ENCODE results near the gene NT5C.
A peak's percentile ranks its signal among the peaks of the same experiment; 100 is the strongest.
"Not testable (repeated sequence)": the region's sequence is repeated elsewhere in the genome, so short reads cannot be mapped to it uniquely, and the experiment has no call there.

The NT5C gene

GRCh38 chr17:75131278-75132017 is at the start of gene NT5C:
Gene NT5C (minus strand): TSS chr17:75131742. CDS start chr17:75131707, 35 bp downstream.
- Mint-ChIP-seq H3K36me3 (ENCODE audit: low read depth) (peaks cover 26% of the 10 kb centered on the region), H3K9me3 (no peaks in the 10 kb centered on the region), H3K4me1 (ENCODE audit: low read depth) (peaks cover 16% of the 10 kb centered on the region), H3K4me3 (peak within 1 kb of the TSS; percentile 87), H3K27me3 (no peaks in the 10 kb centered on the region), H3K27ac (peak within 1 kb of the TSS; percentile 91)

GRCh38 chr17:75181110-75181509 is 49.6 kb upstream of the NT5C start:
- Mint-ChIP-seq H3K27ac (peak overlapping the region; percentile 85), H3K4me3 (peak overlapping the region; percentile 100), H3K4me1 (ENCODE audit: low read depth) (peaks cover 55% of the 10 kb centered on the region), H3K36me3 (ENCODE audit: low read depth) (peaks cover 41% of the 10 kb centered on the region), H3K27me3 (no peaks in the 10 kb centered on the region), H3K9me3 (no peaks in the 10 kb centered on the region)

GRCh38 chr17:75178453-75178852 is 46.9 kb upstream of the NT5C start:
- no peak overlapping the region for H3K4me3 Mint-ChIP-seq
- no peak overlapping the region for H3K27ac Mint-ChIP-seq
- H3K27me3 Mint-ChIP-seq: no peaks in the 10 kb centered on the region
- H3K9me3 Mint-ChIP-seq: no peaks in the 10 kb centered on the region
- peaks cover 59% of the 10 kb centered on the region for H3K36me3 Mint-ChIP-seq (ENCODE audit: low read depth)
- peaks cover 50% of the 10 kb centered on the region for H3K4me1 Mint-ChIP-seq (ENCODE audit: low read depth)

- no peaks in the 10 kb centered on the region for H3K9me3 Mint-ChIP-seq
- no peak overlapping the region for H3K4me3 Mint-ChIP-seq
- H3K27ac Mint-ChIP-seq: no peak overlapping the region
- H3K36me3 Mint-ChIP-seq (ENCODE audit: low read depth): peaks cover 71% of the 10 kb centered on the region
- H3K27me3 Mint-ChIP-seq: no peaks in the 10 kb centered on the region
- H3K4me1 Mint-ChIP-seq (ENCODE audit: low read depth): peaks cover 55% of the 10 kb centered on the region
Measured at GRCh38 chr17:75176625-75177024, 45.1 kb upstream of the NT5C start.

GRCh38 chr17:75174996-75175395 is 43.5 kb upstream of the NT5C start:
- Mint-ChIP-seq H3K9me3 (no peaks in the 10 kb centered on the region), H3K4me3 (no peak overlapping the region), H3K27ac (no peak overlapping the region), H3K27me3 (no peaks in the 10 kb centered on the region), H3K36me3 (ENCODE audit: low read depth) (peaks cover 61% of the 10 kb centered on the region), H3K4me1 (ENCODE audit: low read depth) (peaks cover 44% of the 10 kb centered on the region)

- no peak overlapping the region for H3K4me3 Mint-ChIP-seq
- peaks cover 55% of the 10 kb centered on the region for H3K36me3 Mint-ChIP-seq (ENCODE audit: low read depth)
- H3K27ac Mint-ChIP-seq: no peak overlapping the region
- H3K9me3 Mint-ChIP-seq: no peaks in the 10 kb centered on the region
- no peaks in the 10 kb centered on the region for H3K27me3 Mint-ChIP-seq
- peaks cover 29% of the 10 kb centered on the region for H3K4me1 Mint-ChIP-seq (ENCODE audit: low read depth)
Measured at GRCh38 chr17:75173526-75173925, 42.0 kb upstream of the NT5C start.

GRCh38 chr17:75168998-75169397 is 37.5 kb upstream of the NT5C start:
- Mint-ChIP-seq H3K9me3 (no peaks in the 10 kb centered on the region), H3K4me1 (ENCODE audit: low read depth) (peaks cover 19% of the 10 kb centered on the region), H3K36me3 (ENCODE audit: low read depth) (peaks cover 60% of the 10 kb centered on the region), H3K4me3 (no peak overlapping the region), H3K27me3 (no peaks in the 10 kb centered on the region), H3K27ac (no peak overlapping the region)

- not testable (repeated sequence) for H3K4me3 Mint-ChIP-seq; H3K27me3 Mint-ChIP-seq; H3K9me3 Mint-ChIP-seq; H3K4me1 Mint-ChIP-seq (ENCODE audit: low read depth); H3K27ac Mint-ChIP-seq
- peaks cover 38% of the 10 kb centered on the region for H3K36me3 Mint-ChIP-seq (ENCODE audit: low read depth)
Measured at GRCh38 chr17:75164606-75165005, 33.1 kb upstream of the NT5C start.

GRCh38 chr17:75163074-75163473 is 31.5 kb upstream of the NT5C start:
- Mint-ChIP-seq H3K4me1 (ENCODE audit: low read depth) (peaks cover 2% of the 10 kb centered on the region), H3K36me3 (ENCODE audit: low read depth) (peaks cover 31% of the 10 kb centered on the region), H3K4me3 (no peak overlapping the region), H3K27ac (no peak overlapping the region), H3K27me3 (no peaks in the 10 kb centered on the region), H3K9me3 (no peaks in the 10 kb centered on the region)

- Mint-ChIP-seq H3K27me3 (no peaks in the 10 kb centered on the region), H3K9me3 (no peaks in the 10 kb centered on the region), H3K27ac (no peak overlapping the region), H3K36me3 (ENCODE audit: low read depth) (peaks cover 14% of the 10 kb centered on the region), H3K4me3 (no peak overlapping the region), H3K4me1 (ENCODE audit: low read depth) (peaks cover 7% of the 10 kb centered on the region)
Measured at GRCh38 chr17:75160211-75160610, 28.7 kb upstream of the NT5C start.

GRCh38 chr17:75159196-75160031 is 27.9 kb upstream of the NT5C start:
- Mint-ChIP-seq H3K36me3 (ENCODE audit: low read depth) (peaks cover 14% of the 10 kb centered on the region), H3K4me3 (no peak overlapping the region), H3K4me1 (ENCODE audit: low read depth) (peaks cover 15% of the 10 kb centered on the region), H3K9me3 (no peaks in the 10 kb centered on the region), H3K27me3 (no peaks in the 10 kb centered on the region), H3K27ac (no peak overlapping the region)

GRCh38 chr17:75158480-75158879 is 26.9 kb upstream of the NT5C start:
- H3K9me3 Mint-ChIP-seq; H3K27me3 Mint-ChIP-seq; H3K27ac Mint-ChIP-seq; H3K4me3 Mint-ChIP-seq; H3K36me3 Mint-ChIP-seq (ENCODE audit: low read depth): not testable (repeated sequence)
- peaks cover 16% of the 10 kb centered on the region for H3K4me1 Mint-ChIP-seq (ENCODE audit: low read depth)

GRCh38 chr17:75155191-75155601 is 23.7 kb upstream of the NT5C start:
- Mint-ChIP-seq H3K36me3 (ENCODE audit: low read depth) (peaks cover 23% of the 10 kb centered on the region), H3K4me3 (no peak overlapping the region), H3K4me1 (ENCODE audit: low read depth) (peaks cover 32% of the 10 kb centered on the region), H3K9me3 (no peaks in the 10 kb centered on the region), H3K27me3 (no peaks in the 10 kb centered on the region), H3K27ac (no peak overlapping the region)

- no peaks in the 10 kb centered on the region for H3K9me3 Mint-ChIP-seq
Measured at GRCh38 chr17:75154195-75155106, 22.9 kb upstream of the NT5C start, which contains the start of gene JPT1. Gene JPT1 (minus strand): TSS chr17:75154512. CDS start chr17:75154397, 115 bp downstream.

More at GRCh38 chr17:75154195-75155106, 22.9 kb upstream of the NT5C start, which contains the start of gene JPT1:
- Mint-ChIP-seq H3K4me3 (peak within 1 kb of the TSS; percentile 93), H3K36me3 (ENCODE audit: low read depth) (peaks cover 27% of the 10 kb centered on the region), H3K27ac (peak within 1 kb of the TSS; percentile 90), H3K4me1 (ENCODE audit: low read depth) (peaks cover 35% of the 10 kb centered on the region), H3K27me3 (no peaks in the 10 kb centered on the region)
